Stimulated activated CD4-positive, alpha-beta T cell treated with anti-CD3 and anti-CD28 coated beads, Interleukin-12 subunit alpha, Interleukin-12 subunit beta, amount 100 ng/mL, for 24 hours (primary cell): ENCODE data around the gene ACTL8.

Experiments used
- DNase-seq, 2 experiments: peaks; one replicate each; pipeline ENCODE4 v3.0.0-alpha.2; 2020; ENCODE audit warnings: low read depth in 2 of 2

The ACTL8 gene

GRCh38 chr1:17802945-17803344, 47.8 kb downstream of the ACTL8 start:
- no peak for DNase-seq

- no peak for DNase-seq
Measured at GRCh38 chr1:17805869-17806684, 50.9 kb downstream of the ACTL8 start.

- DNase-seq = no peak
Measured at GRCh38 chr1:17808816-17809215, 53.7 kb downstream of the ACTL8 start.

GRCh38 chr1:17810668-17811067, 55.5 kb downstream of the ACTL8 start:
- no peak for DNase-seq

GRCh38 chr1:17816511-17816910, 61.4 kb downstream of the ACTL8 start:
- no peak for DNase-seq

GRCh38 chr1:17819129-17819802, 64.1 kb downstream of the ACTL8 start:
- no peak for DNase-seq

GRCh38 chr1:17820198-17820597, 65.1 kb downstream of the ACTL8 start:
- no peak for DNase-seq

GRCh38 chr1:17822741-17823426, 67.8 kb downstream of the ACTL8 start:
- no peak for DNase-seq

GRCh38 chr1:17825273-17826164, 70.4 kb downstream of the ACTL8 start:
- no peak for DNase-seq

- peak in 1 of 2 experiments; percentile 26 for DNase-seq
Measured at GRCh38 chr1:17826165-17826488, 71.0 kb downstream of the ACTL8 start.

- no peak for DNase-seq
Measured at GRCh38 chr1:17828991-17829390, 73.9 kb downstream of the ACTL8 start.

- no peak for DNase-seq
Measured at GRCh38 chr1:17829579-17829978, 74.4 kb downstream of the ACTL8 start.

- no peak for DNase-seq
Measured at GRCh38 chr1:17831597-17831996, 76.5 kb downstream of the ACTL8 start.

GRCh38 chr1:17833661-17834501, 78.7 kb downstream of the ACTL8 start:
- DNase-seq = no peak

- no peak for DNase-seq
Measured at GRCh38 chr1:17834561-17835100, 79.5 kb downstream of the ACTL8 start.

GRCh38 chr1:17837233-17838030, 82.3 kb downstream of the ACTL8 start:
- no peak for DNase-seq

- DNase-seq = no peak
Measured at GRCh38 chr1:17839641-17840196, 84.6 kb downstream of the ACTL8 start.

GRCh38 chr1:17841944-17842343, 86.8 kb downstream of the ACTL8 start:
- no peak for DNase-seq

- no peak for DNase-seq
Measured at GRCh38 chr1:17842686-17843085, 87.6 kb downstream of the ACTL8 start.
